A673 (cell line): ENCODE results near the gene MARS1.

ENCODE experiments used
- EZH2 ChIP-seq: fragments of 200-600 bp; sonication (generic); IDR thresholded peaks from 2 replicates; pipeline ENCODE4 v1.6.1; 2017; ENCODE audit warnings: borderline replicate concordance, low read depth, mild to moderate bottlenecking, mixed read lengths, antibody characterized with exemption, low read length; ENCODE audit not compliant: poor library complexity, severe bottlenecking
- TF ChIP-seq, protein P1 (sequence below): fragments of 300-800, 200-600 bp; sonication (generic); conservative IDR thresholded peaks from 2 replicates; pipeline ENCODE4 v1.5.1; 2017; ENCODE audit warnings: low read depth, mild to moderate bottlenecking, antibody characterized with exemption, low read length, moderate library complexity, mixed read lengths

GRCh38 chr12:57526477-57527126, 38.7 kb downstream of the MARS1 start:
- TF ChIP-seq, protein P1, sequence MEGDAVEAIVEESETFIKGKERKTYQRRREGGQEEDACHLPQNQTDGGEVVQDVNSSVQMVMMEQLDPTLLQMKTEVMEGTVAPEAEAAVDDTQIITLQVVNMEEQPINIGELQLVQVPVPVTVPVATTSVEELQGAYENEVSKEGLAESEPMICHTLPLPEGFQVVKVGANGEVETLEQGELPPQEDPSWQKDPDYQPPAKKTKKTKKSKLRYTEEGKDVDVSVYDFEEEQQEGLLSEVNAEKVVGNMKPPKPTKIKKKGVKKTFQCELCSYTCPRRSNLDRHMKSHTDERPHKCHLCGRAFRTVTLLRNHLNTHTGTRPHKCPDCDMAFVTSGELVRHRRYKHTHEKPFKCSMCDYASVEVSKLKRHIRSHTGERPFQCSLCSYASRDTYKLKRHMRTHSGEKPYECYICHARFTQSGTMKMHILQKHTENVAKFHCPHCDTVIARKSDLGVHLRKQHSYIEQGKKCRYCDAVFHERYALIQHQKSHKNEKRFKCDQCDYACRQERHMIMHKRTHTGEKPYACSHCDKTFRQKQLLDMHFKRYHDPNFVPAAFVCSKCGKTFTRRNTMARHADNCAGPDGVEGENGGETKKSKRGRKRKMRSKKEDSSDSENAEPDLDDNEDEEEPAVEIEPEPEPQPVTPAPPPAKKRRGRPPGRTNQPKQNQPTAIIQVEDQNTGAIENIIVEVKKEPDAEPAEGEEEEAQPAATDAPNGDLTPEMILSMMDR, result no peak
- TF ChIP-seq EZH2, result no peak
